HG03378 (cell line): ENCODE data around the gene CYS1.
"Not testable (repeated sequence)": the region's sequence is repeated elsewhere in the genome, so short reads cannot be mapped to it uniquely, and the experiment has no call there.

Source experiments
- ATAC-seq: cut with Tn5 transposase; IDR thresholded peaks from one replicate; pipeline ENCODE4 v1.9.1; 2021; ENCODE audit warnings: mild to moderate bottlenecking, moderate library complexity; ENCODE audit not compliant: unreplicated experiment

The CYS1 gene

GRCh38 chr2:10015376-10015989 is 64.7 kb downstream of the CYS1 start:
- ATAC-seq: not testable (repeated sequence)

- ATAC-seq: no peak
These were observed 65.6 kb downstream of the CYS1 start for GRCh38 chr2:10014418-10015190.

- not testable (repeated sequence) for ATAC-seq
These were observed 66.4 kb downstream of the CYS1 start for GRCh38 chr2:10013651-10014417.

GRCh38 chr2:10012963-10013461 is 67.2 kb downstream of the CYS1 start:
- ATAC-seq: no peak

- ATAC-seq: not testable (repeated sequence)
These were observed 67.7 kb downstream of the CYS1 start for GRCh38 chr2:10012366-10012962.

GRCh38 chr2:10011606-10012325 is 68.4 kb downstream of the CYS1 start:
- not testable (repeated sequence) for ATAC-seq

GRCh38 chr2:10010861-10011605 is 69.2 kb downstream of the CYS1 start:
- ATAC-seq: not testable (repeated sequence)

GRCh38 chr2:10009811-10010781 is 70.1 kb downstream of the CYS1 start:
- ATAC-seq: no peak

- ATAC-seq: no peak
These were observed 70.9 kb downstream of the CYS1 start for GRCh38 chr2:10009271-10009810.

GRCh38 chr2:10008809-10009176 is 71.4 kb downstream of the CYS1 start:
- no peak for ATAC-seq

GRCh38 chr2:10007921-10008808 is 72.0 kb downstream of the CYS1 start:
- ATAC-seq: no peak

- no peak for ATAC-seq
These were observed 72.8 kb downstream of the CYS1 start for GRCh38 chr2:10007435-10007834.
